ENCODE results near the gene FFAR1.
"Not testable (repeated sequence)": the region's sequence is repeated elsewhere in the genome, so short reads cannot be mapped to it uniquely, and the experiment has no call there.

GRCh38 chr19:35359395-35359794 is 11.7 kb downstream of the FFAR1 start:
- TF ChIP-seq POLR2A, CTCF (IDR thresholded peaks at IDR 0.05): not testable (repeated sequence)
